Thymus (tissue), 11 donors: Measurements from ENCODE around the gene LYSET. TPM values are rescaled to one million over a fixed set of nuclear protein-coding genes. Genes with fewer than 3 reads are reported as not detected.

ENCODE experiments used
- DNase-seq, 9 donors: peaks; one replicate each; pipeline ENCODE4 v3.0.0-alpha.2; 2013; ENCODE audit warnings: low spot score in 9 of 9, low read depth in 6 of 9, missing footprints in 1 of 9
- H3K27ac ChIP-seq, 2 donors: one replicate each; pipeline ENCODE4 v1.5.1; 2013; ENCODE audit warnings: control low read depth in 1 of 2, low read depth in 1 of 2, low read length in 1 of 2, mild to moderate bottlenecking in 1 of 2, moderate library complexity in 1 of 2
- H3K27me3 ChIP-seq, 2 donors: one replicate each; pipeline ENCODE4 v1.5.1; 2013; ENCODE audit warnings: low read length in 1 of 2; ENCODE audit not compliant: control insufficient read depth in 2 of 2, insufficient read depth in 1 of 2
- H3K36me3 ChIP-seq, 2 donors: one replicate each; pipeline ENCODE4 v1.5.1; 2013; ENCODE audit warnings: low read length in 1 of 2, mild to moderate bottlenecking in 1 of 2, moderate library complexity in 1 of 2; ENCODE audit not compliant: control insufficient read depth in 2 of 2, insufficient read depth in 2 of 2
- H3K4me1 ChIP-seq, 2 donors: one replicate each; pipeline ENCODE4 v1.5.1; 2013; ENCODE audit warnings: low read length in 2 of 2; ENCODE audit not compliant: control insufficient read depth in 2 of 2, insufficient read depth in 2 of 2
- H3K4me3 ChIP-seq, 2 donors: one replicate each; pipeline ENCODE4 v1.5.1; 2013; ENCODE audit warnings: low read length in 2 of 2, control low read depth in 1 of 2, mild to moderate bottlenecking in 1 of 2
- H3K9me3 ChIP-seq, 2 donors: one replicate each; pipeline ENCODE4 v1.5.1; 2013; ENCODE audit warnings: low read length in 1 of 2, mild to moderate bottlenecking in 1 of 2; ENCODE audit not compliant: control insufficient read depth in 2 of 2, insufficient read depth in 1 of 2
- WGBS: extraction: QIAGEN DNeasy Blood & Tissue Kit; methylation state at CpG from one replicate; pipeline ENCODE4 v1.1.7; 2013; 5-methylcytosine and 5-hydroxymethylcytosine counted together
- polyA plus RNA-seq: library from polyadenylated mRNA; stranded (reverse); fragments of 200-250 nt; gene quantifications from one replicate; pipeline ENCODE4 v1.2.3, GENCODE V29; 2013
- total RNA-seq: library from RNA; stranded (reverse); fragments of 120-200 nt; gene quantifications from one replicate; pipeline ENCODE4 v1.2.4, GENCODE V29; 2013
- donor health status: healthy.

LYSET gene
- total and polyA plus RNA-seq, 2 donors, result 18.9 to 38.8 TPM

- no peaks in the 10 kb centered on the region for H3K9me3 ChIP-seq
- no peak for DNase-seq
- no peaks in the 10 kb centered on the region for H3K4me1 ChIP-seq
- H3K36me3 ChIP-seq, result no peaks in the 10 kb centered on the region
- H3K4me3 ChIP-seq, result no peak overlapping the region
- H3K27ac ChIP-seq, result no peak overlapping the region
- no peaks in the 10 kb centered on the region for H3K27me3 ChIP-seq
- WGBS, result 95% methylated on average over 6 of the region's 6 CpGs
Observed at GRCh38 chr14:93175492-93175891, 9.6 kb upstream of the LYSET start.

DNA sequence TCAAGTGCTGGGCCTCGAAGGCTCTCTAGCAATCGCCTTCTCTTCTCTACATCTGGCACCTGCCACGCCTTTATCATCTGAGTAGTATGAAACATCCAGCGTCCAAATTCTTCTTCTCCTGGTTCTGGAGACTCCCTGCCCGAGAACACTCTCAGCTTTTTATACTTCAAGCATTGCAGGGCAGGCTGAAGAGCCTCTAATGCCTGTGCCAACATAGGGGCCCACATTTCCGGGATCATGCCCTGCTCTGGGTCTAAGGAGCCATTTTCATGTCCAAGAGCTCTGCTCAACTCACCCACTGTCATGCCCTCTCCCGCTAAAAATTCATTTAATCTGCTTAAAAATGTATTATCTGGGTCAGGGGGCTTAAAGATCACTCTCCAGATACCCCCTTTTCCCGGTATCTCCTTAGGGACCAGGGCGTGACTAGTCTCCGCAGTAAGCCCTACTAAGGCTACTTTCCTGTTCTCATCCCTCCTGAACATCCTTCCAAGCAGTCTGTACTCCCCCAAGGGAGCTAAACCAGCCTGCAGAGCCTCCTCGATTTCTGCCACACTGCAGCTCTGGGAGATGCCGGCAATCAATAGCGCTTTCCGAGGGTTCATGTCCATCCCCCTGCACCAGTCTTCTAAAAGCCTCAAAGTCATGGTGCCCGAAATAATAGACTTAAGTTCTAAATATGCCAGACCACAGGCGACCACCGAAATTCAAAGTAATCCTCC is 1.4 kb upstream of the LYSET start:
- H3K4me1 ChIP-seq, result peaks cover 14 to 16% of the 10 kb centered on the region in 2 donors
- peak overlapping the region; percentile 32 to 99 for H3K27ac ChIP-seq
- DNase-seq, result no peak
- H3K9me3 ChIP-seq, result no peaks in the 10 kb centered on the region
- WGBS, result 57% methylated on average over 17 of the region's 17 CpGs
- H3K27me3 ChIP-seq, result no peaks in the 10 kb centered on the region
- peak overlapping the region; percentile 94 to 96 for H3K4me3 ChIP-seq
- H3K36me3 ChIP-seq, result peaks cover 16 to 17% of the 10 kb centered on the region in 2 donors

DNA sequence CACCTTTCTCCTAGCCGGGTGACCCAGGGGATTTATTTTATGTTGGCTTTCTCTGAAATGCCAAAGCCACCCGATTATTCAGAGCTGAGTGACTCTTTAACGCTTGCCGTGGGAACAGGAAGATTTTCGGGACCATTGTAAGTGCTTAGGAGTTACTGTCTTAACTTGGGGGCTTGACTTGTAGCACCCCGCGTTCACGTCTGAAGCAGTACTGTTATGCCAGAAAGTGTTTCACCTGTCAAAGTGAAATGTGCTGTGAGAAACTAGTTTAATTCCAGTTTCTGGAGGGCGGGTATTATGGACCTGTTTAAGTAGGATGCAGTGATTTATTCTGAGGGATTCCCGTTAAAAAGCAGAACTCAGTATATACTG is 218 bp downstream of the LYSET start:
- WGBS, result 2% methylated on average over 10 of the region's 10 CpGs
- H3K4me1 ChIP-seq, result peaks cover 14 to 16% of the 10 kb centered on the region in 2 donors
- H3K4me3 ChIP-seq, result peak overlapping the region; percentile 72 to 96
- no peaks in the 10 kb centered on the region for H3K27me3 ChIP-seq
- no peaks in the 10 kb centered on the region for H3K9me3 ChIP-seq
- H3K27ac ChIP-seq, result peak overlapping the region; percentile 73 to 97
- H3K36me3 ChIP-seq, result peaks cover 16 to 18% of the 10 kb centered on the region in 2 donors
- DNase-seq, result peak in 2 of 9 donors; percentile 21 to 54

DNA sequence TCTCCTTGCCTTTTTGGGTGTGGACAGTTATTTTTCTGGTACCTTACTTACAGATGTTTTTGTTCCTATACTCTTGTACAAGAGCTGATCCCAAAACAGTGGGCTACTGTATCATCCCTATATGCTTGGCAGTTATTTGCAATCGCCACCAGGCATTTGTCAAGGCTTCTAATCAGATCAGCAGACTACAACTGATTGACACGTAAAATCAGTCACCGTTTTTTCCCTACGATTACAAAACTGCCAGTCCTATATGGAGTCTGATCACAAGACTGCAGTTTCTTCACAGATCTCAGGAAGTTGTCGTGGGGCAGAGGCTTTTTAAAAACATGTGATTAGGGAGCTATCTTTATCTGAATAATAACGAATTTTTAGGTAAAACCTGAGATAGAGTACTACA is 1.3 kb downstream of the LYSET start:
- Histone ChIP-seq H3K4me3 (no peak overlapping the region), H3K9me3 (no peaks in the 10 kb centered on the region), H3K27ac (no peak overlapping the region), H3K36me3 (peaks cover 14 to 18% of the 10 kb centered on the region in 2 donors), H3K27me3 (no peaks in the 10 kb centered on the region), H3K4me1 (peaks cover 14 to 16% of the 10 kb centered on the region in 2 donors)
- no peak for DNase-seq
- WGBS, result 94% methylated on average over 6 of the region's 6 CpGs

DNA sequence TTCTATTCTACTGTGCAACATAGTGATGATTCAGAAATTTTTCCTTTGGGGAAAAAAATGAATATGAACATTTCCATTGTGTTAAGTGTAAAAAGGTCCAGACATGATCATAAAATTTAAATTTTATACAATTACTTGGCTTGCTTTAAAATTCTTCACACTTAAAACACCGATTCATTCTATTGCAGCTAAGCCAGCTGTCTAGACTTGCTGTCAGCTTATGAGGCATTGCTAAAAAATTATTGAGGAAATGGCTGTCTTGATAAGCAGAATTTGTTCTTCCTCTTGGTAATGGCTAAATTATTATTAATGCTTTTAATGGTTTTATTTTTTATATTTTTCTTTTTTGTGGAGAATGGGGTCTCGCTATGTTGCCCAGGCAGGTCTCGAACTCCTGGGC is 1.8 kb downstream of the LYSET start:
- peaks cover 14 to 16% of the 10 kb centered on the region in 2 donors for H3K4me1 ChIP-seq
- no peak overlapping the region for H3K4me3 ChIP-seq
- no peaks in the 10 kb centered on the region for H3K27me3 ChIP-seq
- H3K9me3 ChIP-seq, result no peaks in the 10 kb centered on the region
- peaks cover 11 to 15% of the 10 kb centered on the region in 2 donors for H3K36me3 ChIP-seq
- WGBS, result 97% methylated on average over 3 of the region's 3 CpGs
- no peak overlapping the region for H3K27ac ChIP-seq
- DNase-seq, result no peak

DNA sequence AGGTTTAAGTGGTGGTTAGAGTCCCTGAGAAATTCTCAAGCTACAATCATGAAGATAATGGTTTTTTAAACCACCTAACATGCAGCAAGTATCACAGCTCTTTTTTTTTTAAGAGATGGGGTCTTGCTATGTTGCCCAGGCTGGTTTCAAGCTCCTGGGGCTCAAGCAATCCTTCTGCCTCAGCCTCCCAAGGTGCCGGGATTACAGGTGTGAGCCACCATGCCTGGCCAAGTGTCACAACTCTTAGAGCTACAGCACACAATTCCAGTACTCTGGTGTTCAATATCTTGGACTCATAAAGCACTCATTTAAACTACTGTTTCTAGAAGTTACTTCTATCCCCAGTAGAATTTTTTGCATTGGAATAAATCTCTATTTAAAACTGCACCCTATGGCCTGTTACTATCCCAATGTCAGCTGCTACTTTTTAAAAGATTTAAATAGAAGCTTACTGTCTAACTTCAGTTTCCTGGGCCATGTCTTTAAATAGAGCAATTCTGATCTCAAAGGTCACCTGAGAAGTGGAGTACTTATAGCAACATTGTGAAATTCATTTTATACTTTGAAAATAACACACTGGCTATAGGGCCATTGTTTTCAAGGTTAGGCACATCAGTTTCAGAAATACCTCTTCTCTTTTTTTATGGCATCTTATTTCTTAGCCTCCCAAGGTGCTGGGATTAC is 10.3 kb downstream of the LYSET start:
- WGBS, result 98% methylated on average over 1 of the region's 1 CpG
- Histone ChIP-seq H3K27ac (no peak overlapping the region), H3K4me1 (no peaks in the 10 kb centered on the region), H3K27me3 (no peaks in the 10 kb centered on the region), H3K4me3 (no peak overlapping the region), H3K36me3 (peaks cover 2 to 3% of the 10 kb centered on the region in 2 donors), H3K9me3 (no peaks in the 10 kb centered on the region)
- no peak for DNase-seq

GRCh38 chr14:93199031-93199430 is 13.9 kb downstream of the LYSET start:
- no peak overlapping the region for H3K4me3 ChIP-seq
- WGBS, result 85% methylated on average over 4 of the region's 4 CpGs
- H3K4me1 ChIP-seq, result no peaks in the 10 kb centered on the region
- H3K36me3 ChIP-seq, result peaks cover 2% of the 10 kb centered on the region in 2 donors
- no peaks in the 10 kb centered on the region for H3K27me3 ChIP-seq
- no peak for DNase-seq
- H3K9me3 ChIP-seq, result no peaks in the 10 kb centered on the region
- H3K27ac ChIP-seq, result no peak overlapping the region

- Histone ChIP-seq H3K27me3 (no peaks in the 10 kb centered on the region), H3K27ac (no peak overlapping the region), H3K36me3 (peaks cover 0 to 2% of the 10 kb centered on the region in 2 donors), H3K4me1 (peaks cover 5 to 7% of the 10 kb centered on the region in 2 donors), H3K4me3 (no peak overlapping the region), H3K9me3 (no peaks in the 10 kb centered on the region)
- 99% methylated on average over 5 of the region's 5 CpGs for WGBS
- DNase-seq, result no peak
Observed at GRCh38 chr14:93200553-93200952, 15.4 kb downstream of the LYSET start.

DNA sequence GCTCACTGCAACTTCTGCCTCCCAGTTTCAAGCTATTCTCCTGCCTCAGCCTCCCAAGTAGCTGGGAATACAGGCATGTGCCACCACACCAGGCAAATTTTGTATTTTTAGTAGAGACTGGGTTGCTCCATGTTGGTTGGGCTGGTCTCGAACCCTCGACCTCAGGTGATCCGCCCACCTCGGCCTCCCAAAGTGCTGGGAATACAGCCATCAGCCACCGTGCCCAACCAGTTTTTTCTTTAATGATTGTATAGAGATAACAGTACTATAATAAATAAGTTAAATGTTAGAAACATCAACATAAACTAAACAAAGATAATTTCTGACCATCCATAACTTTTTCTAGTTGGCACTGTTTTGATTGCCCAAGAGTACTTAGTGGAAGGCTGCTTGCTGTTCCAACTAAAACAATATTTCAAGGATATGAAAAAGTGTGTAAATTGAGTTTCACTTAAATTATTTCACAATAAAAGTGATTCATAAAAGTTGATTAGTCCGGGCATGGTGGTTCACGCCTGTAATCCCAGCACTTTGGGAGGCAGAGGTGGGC is 16.1 kb downstream of the LYSET start:
- no peaks in the 10 kb centered on the region for H3K9me3 ChIP-seq
- H3K4me3 ChIP-seq, result no peak overlapping the region
- H3K27me3 ChIP-seq, result no peaks in the 10 kb centered on the region
- H3K27ac ChIP-seq, result no peak overlapping the region
- peaks cover 0 to 2% of the 10 kb centered on the region in 2 donors for H3K36me3 ChIP-seq
- 90% methylated on average over 7 of the region's 7 CpGs for WGBS
- H3K4me1 ChIP-seq, result peaks cover 6 to 12% of the 10 kb centered on the region in 2 donors
- DNase-seq, result no peak
